ENCODE measurements around the gene KIF20A.
"Not testable (repeated sequence)": the region's sequence is repeated elsewhere in the genome, so short reads cannot be mapped to it uniquely, and the experiment has no call there.

The KIF20A gene

GRCh38 chr5:138178516-138179276 lies at the start of gene KIF20A, which contains the start of gene BRD8:
Gene KIF20A (plus strand): TSS chr5:138179112. CDS start chr5:138179681, 569 bp downstream.
Gene BRD8 (minus strand): TSS chr5:138178630. CDS start chr5:138178614, 16 bp downstream.
- no peak for TF ChIP-seq ZNF274 (IDR thresholded peaks at IDR 0.05; ENCODE audit: low read depth, low read length)
- H3K4me3 ChIP-seq (ENCODE audit: low read length): peak within 1 kb of the TSS; percentile 99

DNA sequence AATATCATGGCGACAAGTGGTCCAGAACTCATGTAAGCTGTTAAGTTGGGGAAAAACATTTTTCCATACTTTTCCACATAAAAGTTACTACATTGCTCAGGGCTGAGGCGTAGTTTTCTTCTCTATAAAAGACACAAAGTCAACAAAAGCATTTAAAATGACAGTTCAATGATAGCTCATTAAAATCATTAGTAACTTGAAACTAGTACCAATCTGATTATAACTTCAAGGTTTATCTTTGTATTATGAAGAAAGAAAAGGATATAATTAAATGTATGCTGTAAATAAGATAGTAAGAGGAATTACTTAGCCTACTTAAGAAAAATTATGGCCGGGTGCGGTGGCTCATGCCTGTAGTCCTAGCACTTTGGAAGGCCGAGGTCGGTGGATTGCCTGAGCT lies 49.6 kb upstream of the KIF20A start:
- no peak for TF ChIP-seq ZNF274 (IDR thresholded peaks at IDR 0.05; ENCODE audit: low read depth, low read length)
- H3K4me3 ChIP-seq (ENCODE audit: low read length): no peak overlapping the region

DNA sequence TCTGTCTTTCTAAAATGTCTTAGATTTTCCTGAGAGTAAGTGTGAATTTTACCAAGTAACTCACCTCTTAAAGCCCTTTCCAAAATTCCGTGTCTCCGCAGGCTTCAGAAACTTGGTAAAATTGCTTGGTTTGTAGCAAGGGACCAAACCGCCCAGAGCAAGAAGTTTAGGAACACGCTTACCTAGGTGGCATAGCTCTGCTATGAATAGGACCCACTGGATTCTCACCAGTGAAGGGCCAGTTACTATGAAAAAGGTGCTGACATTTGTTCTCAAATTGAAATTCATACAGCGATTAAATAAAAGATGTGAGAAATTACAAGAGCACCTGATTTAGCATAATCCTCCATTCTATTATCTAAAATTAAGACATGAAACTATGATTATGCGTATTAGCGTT lies 46.4 kb upstream of the KIF20A start:
- no peak overlapping the region for H3K4me3 ChIP-seq (ENCODE audit: low read length)
- TF ChIP-seq ZNF274 (IDR thresholded peaks at IDR 0.05; ENCODE audit: low read depth, low read length): no peak

DNA sequence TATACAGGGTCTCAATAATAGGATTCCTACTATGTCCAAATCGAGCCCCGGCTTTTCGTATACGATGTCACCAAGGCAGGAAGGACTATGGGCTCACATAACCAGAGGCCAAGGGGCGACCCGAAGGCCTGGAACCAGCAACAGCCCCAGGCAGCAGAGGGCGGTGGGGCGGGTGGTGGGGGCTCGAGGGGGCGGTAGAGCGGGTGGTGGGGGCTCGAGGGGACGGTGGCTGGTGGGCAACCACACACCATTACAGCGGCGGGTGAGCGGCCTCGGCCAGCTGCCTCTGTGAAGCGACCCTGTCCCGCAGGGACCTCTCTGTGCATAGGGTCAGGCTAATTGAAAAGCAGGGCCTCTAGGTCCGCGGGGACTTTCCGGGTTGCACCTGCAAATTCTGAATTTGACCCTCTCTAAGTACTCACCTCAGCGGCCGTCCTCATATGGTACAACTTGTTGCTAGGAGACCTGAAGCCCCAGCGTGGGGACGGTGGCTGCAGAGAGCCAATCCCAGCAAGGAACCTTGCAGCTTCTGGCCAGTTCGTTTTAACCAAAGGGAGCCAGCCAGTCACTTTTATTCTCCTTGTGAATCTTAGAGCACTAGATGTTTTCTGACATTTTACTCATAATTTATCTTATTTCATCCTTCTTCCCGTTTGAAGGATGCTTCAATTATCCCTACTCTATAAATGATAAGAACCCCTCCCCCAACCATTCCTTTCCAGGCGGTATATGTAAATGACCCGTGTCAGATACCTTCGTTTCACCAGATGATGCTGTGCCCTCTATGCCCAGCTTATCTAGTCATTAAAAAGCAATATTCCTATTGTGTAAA lies 39.7 kb upstream of the KIF20A start, which contains the start of gene NME5:
Gene NME5, minus strand, starts transcription at position 480 of the 832 bp plus-strand sequence. CDS start 648 bp downstream, outside the sequence.
- TF ChIP-seq ZNF274 (IDR thresholded peaks at IDR 0.05; ENCODE audit: low read depth, low read length): no peak
- H3K4me3 ChIP-seq (ENCODE audit: low read length): peak within 1 kb of the TSS; percentile 50; the same call in 1 of the 2 replicates

DNA sequence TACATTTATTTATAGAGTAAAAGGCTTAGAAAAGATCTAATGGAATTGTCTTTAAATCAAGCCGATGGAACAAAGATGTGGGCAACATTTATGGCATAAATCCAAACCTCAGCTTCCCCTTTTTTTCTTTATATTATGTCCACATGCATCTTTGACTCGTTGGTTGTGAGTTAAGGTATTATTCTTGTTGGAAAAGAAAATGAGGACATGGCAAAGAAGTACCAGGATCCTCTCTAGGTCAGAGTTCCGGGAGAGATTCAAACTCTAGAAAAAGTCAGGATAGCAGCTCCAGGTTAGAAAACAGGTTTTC lies 39.2 kb upstream of the KIF20A start:
- H3K4me3 ChIP-seq (ENCODE audit: low read length): no peak overlapping the region
- no peak for TF ChIP-seq ZNF274 (IDR thresholded peaks at IDR 0.05; ENCODE audit: low read depth, low read length)

DNA sequence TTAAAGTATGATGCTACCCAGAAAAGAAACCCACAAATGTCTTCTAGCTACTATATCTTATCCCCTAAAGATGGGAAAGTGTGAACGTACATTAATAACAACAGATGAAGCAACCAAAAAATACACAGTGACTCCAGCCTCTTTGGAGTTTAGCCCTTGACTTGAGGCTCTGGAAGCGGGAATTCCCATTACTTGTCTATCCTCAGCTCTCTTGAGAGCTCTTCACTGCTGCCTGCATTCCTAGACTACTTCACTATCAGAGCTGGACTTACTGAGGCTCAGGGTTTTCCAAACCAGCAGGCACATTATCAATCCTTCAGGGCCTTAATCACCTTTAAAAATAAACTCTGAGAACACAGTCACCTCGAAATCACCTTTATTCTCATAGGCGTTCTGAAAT lies 38.6 kb upstream of the KIF20A start:
- no peak for TF ChIP-seq ZNF274 (IDR thresholded peaks at IDR 0.05; ENCODE audit: low read depth, low read length)
- H3K4me3 ChIP-seq (ENCODE audit: low read length): no peak overlapping the region

DNA sequence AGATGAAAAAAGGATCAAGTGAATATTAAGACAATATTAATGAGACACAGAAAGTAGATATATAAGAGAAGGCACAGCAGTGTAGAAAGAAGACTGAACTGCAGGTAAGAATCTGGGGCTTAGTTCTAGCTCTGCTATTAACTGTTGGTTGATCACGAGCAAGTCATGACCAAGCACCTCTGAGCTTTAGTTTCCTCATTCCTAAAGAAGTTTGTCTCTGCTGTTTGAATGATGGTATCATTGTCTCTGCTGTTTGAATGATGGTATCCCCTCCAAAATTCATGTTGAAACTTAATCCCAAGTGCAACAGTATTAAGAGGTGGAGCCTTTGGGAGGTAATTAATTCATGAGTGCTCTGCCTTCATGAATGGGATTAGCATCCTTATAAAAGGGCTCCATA lies 37.2 kb upstream of the KIF20A start:
- no peak for TF ChIP-seq ZNF274 (IDR thresholded peaks at IDR 0.05; ENCODE audit: low read depth, low read length)
- H3K4me3 ChIP-seq (ENCODE audit: low read length): no peak overlapping the region

DNA sequence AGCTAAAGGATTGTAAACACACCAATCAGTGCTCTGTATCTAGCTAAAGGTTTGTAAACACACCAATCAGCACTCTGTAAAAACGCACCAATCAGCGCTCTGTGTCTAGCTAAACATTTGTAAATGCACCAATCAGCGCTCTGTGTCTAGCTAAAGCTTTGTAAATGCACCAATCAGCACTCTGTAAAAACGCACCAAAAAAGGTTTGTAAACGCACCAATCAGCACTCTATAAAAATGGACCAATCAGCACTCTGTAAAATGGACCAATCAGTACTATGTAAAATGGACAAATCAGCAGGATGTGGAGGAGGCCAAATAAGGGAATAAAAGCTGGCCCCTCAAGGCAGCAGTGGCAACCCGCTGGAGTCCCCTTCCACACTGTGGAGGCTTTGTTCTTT lies 35.3 kb upstream of the KIF20A start:
- H3K4me3 ChIP-seq (ENCODE audit: low read length): not testable (repeated sequence)

- no peak overlapping the region for H3K4me3 ChIP-seq (ENCODE audit: low read length)
- no peak for TF ChIP-seq ZNF274 (IDR thresholded peaks at IDR 0.05; ENCODE audit: low read depth, low read length)
Observed at GRCh38 chr5:138148811-138149210, 30.1 kb upstream of the KIF20A start.

- TF ChIP-seq ZNF274 (IDR thresholded peaks at IDR 0.05; ENCODE audit: low read depth, low read length): no peak
- no peak overlapping the region for H3K4me3 ChIP-seq (ENCODE audit: low read length)
Observed at GRCh38 chr5:138149530-138149929, 29.4 kb upstream of the KIF20A start.

- not testable (repeated sequence) for H3K4me3 ChIP-seq (ENCODE audit: low read length)
Observed at GRCh38 chr5:138155977-138156376, 22.9 kb upstream of the KIF20A start.

DNA sequence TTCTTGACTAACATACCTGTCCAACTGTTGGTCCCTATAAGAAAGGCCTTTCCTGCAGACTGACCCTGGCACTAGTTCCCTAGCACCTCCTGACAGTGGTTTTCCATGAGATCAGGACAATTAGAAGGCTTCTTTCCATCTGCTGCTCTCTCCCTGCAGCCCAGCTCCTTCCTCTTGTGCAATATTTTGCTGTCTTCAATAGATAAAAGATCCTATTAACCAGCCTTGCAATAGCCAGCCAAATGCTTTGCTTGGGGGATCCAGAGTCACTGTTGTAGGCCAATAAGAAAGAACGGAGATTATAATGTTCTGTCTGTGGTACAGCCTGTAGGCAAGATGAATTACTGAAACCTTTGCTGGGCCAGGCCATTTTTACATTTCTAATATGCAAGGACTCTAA lies 21.3 kb upstream of the KIF20A start:
- TF ChIP-seq ZNF274 (IDR thresholded peaks at IDR 0.05; ENCODE audit: low read depth, low read length): no peak
- no peak overlapping the region for H3K4me3 ChIP-seq (ENCODE audit: low read length)

DNA sequence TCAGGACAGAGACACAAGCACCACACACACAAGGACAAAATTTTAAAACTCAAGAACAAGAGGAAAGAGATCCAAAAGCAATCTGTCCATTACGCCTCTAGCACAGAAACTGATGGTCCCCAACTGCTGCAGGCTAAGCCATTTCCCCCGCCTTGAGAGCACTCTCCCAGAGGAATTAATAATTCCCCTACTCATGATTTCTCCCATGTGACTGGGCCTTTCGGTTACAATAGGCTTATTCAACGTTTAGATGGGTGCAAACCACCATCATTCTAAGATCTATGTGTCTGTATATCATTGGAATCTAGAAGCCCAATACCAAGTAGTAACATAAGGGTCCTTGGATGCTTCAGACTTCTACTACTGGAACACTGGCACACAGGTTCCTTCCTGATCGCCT lies 19.2 kb upstream of the KIF20A start:
- TF ChIP-seq ZNF274 (IDR thresholded peaks at IDR 0.05; ENCODE audit: low read depth, low read length): no peak
- no peak overlapping the region for H3K4me3 ChIP-seq (ENCODE audit: low read length)

- H3K4me3 ChIP-seq (ENCODE audit: low read length): no peak overlapping the region
- TF ChIP-seq ZNF274 (IDR thresholded peaks at IDR 0.05; ENCODE audit: low read depth, low read length): no peak
Observed at GRCh38 chr5:138160706-138161105, 18.2 kb upstream of the KIF20A start.

- no peak overlapping the region for H3K4me3 ChIP-seq (ENCODE audit: low read length)
- no peak for TF ChIP-seq ZNF274 (IDR thresholded peaks at IDR 0.05; ENCODE audit: low read depth, low read length)
Observed at GRCh38 chr5:138163721-138164120, 15.2 kb upstream of the KIF20A start.

Measured in GM08714 (cell line).